ENCODE measurements around the gene ATP2B1. TPM values are rescaled to one million over a fixed set of nuclear protein-coding genes. Genes with fewer than 3 reads are reported as not detected.
"Not testable (repeated sequence)": the region's sequence is repeated elsewhere in the genome, so short reads cannot be mapped to it uniquely, and the experiment has no call there.

Gene ATP2B1
- total RNA-seq, 4 donors from 2014 or later, result 18.0 to 59.8 (median 25.0) TPM

GRCh38 chr12:89700191-89700810, 8.3 kb downstream of the ATP2B1 start:
- TF ChIP-seq, protein P1, sequence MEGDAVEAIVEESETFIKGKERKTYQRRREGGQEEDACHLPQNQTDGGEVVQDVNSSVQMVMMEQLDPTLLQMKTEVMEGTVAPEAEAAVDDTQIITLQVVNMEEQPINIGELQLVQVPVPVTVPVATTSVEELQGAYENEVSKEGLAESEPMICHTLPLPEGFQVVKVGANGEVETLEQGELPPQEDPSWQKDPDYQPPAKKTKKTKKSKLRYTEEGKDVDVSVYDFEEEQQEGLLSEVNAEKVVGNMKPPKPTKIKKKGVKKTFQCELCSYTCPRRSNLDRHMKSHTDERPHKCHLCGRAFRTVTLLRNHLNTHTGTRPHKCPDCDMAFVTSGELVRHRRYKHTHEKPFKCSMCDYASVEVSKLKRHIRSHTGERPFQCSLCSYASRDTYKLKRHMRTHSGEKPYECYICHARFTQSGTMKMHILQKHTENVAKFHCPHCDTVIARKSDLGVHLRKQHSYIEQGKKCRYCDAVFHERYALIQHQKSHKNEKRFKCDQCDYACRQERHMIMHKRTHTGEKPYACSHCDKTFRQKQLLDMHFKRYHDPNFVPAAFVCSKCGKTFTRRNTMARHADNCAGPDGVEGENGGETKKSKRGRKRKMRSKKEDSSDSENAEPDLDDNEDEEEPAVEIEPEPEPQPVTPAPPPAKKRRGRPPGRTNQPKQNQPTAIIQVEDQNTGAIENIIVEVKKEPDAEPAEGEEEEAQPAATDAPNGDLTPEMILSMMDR (IDR thresholded peaks at IDR 0.05), result no peak
- TF ChIP-seq POLR2A (IDR thresholded peaks at IDR 0.05), result no peak
- intact Hi-C loops (cut with DNase I; ENCODE audit: low total_unique reads), result loop anchor here (10.0 kb wide), 1 partner anchor 466 kb away; no protein-coding TSS in a partner anchor
- no peak overlapping the region for H3K4me3 ChIP-seq (ENCODE audit: low read depth, poor library complexity, severe bottlenecking)
- DNase-seq (ENCODE audit: low spot score in 2 of 2), result no peak
- WGBS, 2 donors, result 94% methylated on average over 4 of the region's 4 CpGs

DNA sequence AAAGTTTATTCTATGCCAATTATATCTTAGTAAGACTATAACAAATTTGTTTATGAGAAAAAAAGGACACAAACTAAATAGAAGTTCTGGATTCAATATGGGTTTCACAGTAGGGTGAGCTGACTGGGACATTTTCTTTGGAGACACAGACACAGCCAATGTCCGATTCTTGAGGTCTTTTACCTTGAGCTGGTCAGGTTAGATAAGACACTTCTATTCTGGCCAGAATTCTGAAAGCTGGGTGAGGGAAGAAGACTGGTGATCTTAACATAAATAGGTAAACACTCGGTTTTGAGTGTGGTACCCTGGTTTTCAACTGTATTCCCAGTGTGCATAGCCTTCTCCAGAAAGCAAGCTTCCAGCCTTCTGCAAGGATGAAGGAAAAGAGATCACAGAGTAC, 10.0 kb downstream of the ATP2B1 start:
- DNase-seq (ENCODE audit: low spot score in 2 of 2), result no peak
- intact Hi-C loops (cut with DNase I; ENCODE audit: low total_unique reads), result no loop called here
- H3K4me3 ChIP-seq (ENCODE audit: low read depth, poor library complexity, severe bottlenecking), result no peak overlapping the region
- WGBS, 2 donors, result 92 to 96% methylated on average over 2 of the region's 2 CpGs
- TF ChIP-seq, protein P1 (IDR thresholded peaks at IDR 0.05), result no peak
- no peak for TF ChIP-seq POLR2A (IDR thresholded peaks at IDR 0.05)

GRCh38 chr12:89697728-89698127, 10.9 kb downstream of the ATP2B1 start:
- WGBS, 2 donors, result 95 to 96% methylated on average over 10 of the region's 10 CpGs
- intact Hi-C loops (cut with DNase I; ENCODE audit: low total_unique reads); H3K4me3 ChIP-seq (ENCODE audit: low read depth, poor library complexity, severe bottlenecking); DNase-seq (ENCODE audit: low spot score in 2 of 2): not testable (repeated sequence)

DNA sequence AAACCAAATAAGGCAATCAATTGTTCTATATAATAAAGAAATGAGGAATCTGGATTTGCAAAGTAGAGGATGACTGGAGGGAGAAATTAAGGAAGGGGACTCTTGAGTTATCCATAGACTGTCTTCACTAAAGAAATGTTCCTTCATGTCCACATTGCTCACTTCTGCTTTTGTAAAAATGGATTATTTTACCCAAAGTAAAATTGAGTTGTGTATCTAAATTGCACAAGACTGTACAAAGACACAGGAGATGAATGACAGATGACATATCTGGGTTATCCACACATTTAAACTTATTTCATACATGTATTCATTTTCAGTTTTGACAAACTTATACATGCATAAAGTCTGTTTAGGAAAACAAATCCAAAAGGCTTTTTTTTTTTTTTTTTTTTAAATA, 11.3 kb downstream of the ATP2B1 start:
- TF ChIP-seq POLR2A (IDR thresholded peaks at IDR 0.05), result no peak
- TF ChIP-seq, protein P1 (IDR thresholded peaks at IDR 0.05), result no peak
- intact Hi-C loops (cut with DNase I; ENCODE audit: low total_unique reads), result no loop called here
- no peak for DNase-seq (ENCODE audit: low spot score in 2 of 2)
- no peak overlapping the region for H3K4me3 ChIP-seq (ENCODE audit: low read depth, poor library complexity, severe bottlenecking)

GRCh38 chr12:89695830-89696229, 12.8 kb downstream of the ATP2B1 start:
- intact Hi-C loops (cut with DNase I; ENCODE audit: low total_unique reads), result no loop called here
- no peak overlapping the region for H3K4me3 ChIP-seq (ENCODE audit: low read depth, poor library complexity, severe bottlenecking)
- WGBS, 2 donors, result 60 to 70% methylated on average over 1 of the region's 1 CpG
- no peak for TF ChIP-seq POLR2A (IDR thresholded peaks at IDR 0.05)
- TF ChIP-seq, protein P1 (IDR thresholded peaks at IDR 0.05), result no peak
- DNase-seq (ENCODE audit: low spot score in 2 of 2), result no peak

DNA sequence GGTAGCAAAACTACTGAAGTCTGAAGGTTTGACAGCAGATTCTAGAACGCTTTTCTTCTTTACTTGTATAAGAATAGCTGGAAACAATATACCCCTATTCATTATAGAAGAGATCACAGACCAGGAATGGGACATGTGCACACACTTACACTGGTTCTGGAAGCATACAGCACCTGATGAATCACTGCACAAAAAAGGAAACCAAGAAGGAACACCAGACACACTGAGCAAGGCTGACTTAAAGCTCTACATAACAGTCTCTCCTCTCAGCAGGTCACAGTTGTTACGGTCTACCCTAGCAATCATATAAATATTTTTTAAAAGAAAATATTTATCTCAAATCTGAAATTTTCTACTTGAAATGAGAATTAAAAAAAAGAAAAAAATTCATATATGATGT, 13.5 kb downstream of the ATP2B1 start:
- TF ChIP-seq, protein P1 (IDR thresholded peaks at IDR 0.05), result no peak
- DNase-seq (ENCODE audit: low spot score in 2 of 2), result no peak
- H3K4me3 ChIP-seq (ENCODE audit: low read depth, poor library complexity, severe bottlenecking), result no peak overlapping the region
- 70 to 80% methylated on average over 2 of the region's 2 CpGs for WGBS, 2 donors
- intact Hi-C loops (cut with DNase I; ENCODE audit: low total_unique reads), result no loop called here
